HG03139 (cell line): Measurements from ENCODE around the gene MBD5.

Source experiments
- ATAC-seq: cut with Tn5 transposase; IDR thresholded peaks from one replicate; pipeline ENCODE4 v1.9.1; 2021; ENCODE audit not compliant: unreplicated experiment

Gene MBD5

GRCh38 chr2:148298196-148298595, 277.3 kb downstream of the MBD5 start:
- no peak for ATAC-seq

- ATAC-seq = no peak
Observed at GRCh38 chr2:148299616-148300015, 278.7 kb downstream of the MBD5 start.

GRCh38 chr2:148300544-148300943, 279.7 kb downstream of the MBD5 start:
- ATAC-seq = no peak

GRCh38 chr2:148301362-148301761, 280.5 kb downstream of the MBD5 start:
- no peak for ATAC-seq

GRCh38 chr2:148302526-148302925, 281.6 kb downstream of the MBD5 start:
- no peak for ATAC-seq

GRCh38 chr2:148303161-148303560, 282.3 kb downstream of the MBD5 start:
- ATAC-seq = no peak

GRCh38 chr2:148305476-148305875, 284.6 kb downstream of the MBD5 start:
- no peak for ATAC-seq

GRCh38 chr2:148306027-148306426, 285.1 kb downstream of the MBD5 start:
- no peak for ATAC-seq

- no peak for ATAC-seq
Observed at GRCh38 chr2:148317598-148317997, 296.7 kb downstream of the MBD5 start.

GRCh38 chr2:148338541-148338940, 317.6 kb downstream of the MBD5 start:
- no peak for ATAC-seq

GRCh38 chr2:148342086-148342485, 321.2 kb downstream of the MBD5 start:
- ATAC-seq = no peak

- ATAC-seq = no peak
Observed at GRCh38 chr2:148350199-148350598, 329.3 kb downstream of the MBD5 start.

GRCh38 chr2:148351437-148352143, 330.7 kb downstream of the MBD5 start:
- ATAC-seq = no peak

GRCh38 chr2:148358375-148358774, 337.5 kb downstream of the MBD5 start:
- no peak for ATAC-seq

GRCh38 chr2:148360662-148361061, 339.8 kb downstream of the MBD5 start:
- no peak for ATAC-seq

- no peak for ATAC-seq
Observed at GRCh38 chr2:148362144-148362796, 341.4 kb downstream of the MBD5 start.

- ATAC-seq = no peak
Observed at GRCh38 chr2:148375214-148375613, 354.3 kb downstream of the MBD5 start.

- no peak for ATAC-seq
Observed at GRCh38 chr2:148391324-148391723, 370.4 kb downstream of the MBD5 start.

- ATAC-seq = no peak
Observed at GRCh38 chr2:148402786-148403185, 381.9 kb downstream of the MBD5 start.

- ATAC-seq = no peak
Observed at GRCh38 chr2:148410899-148411298, 390.0 kb downstream of the MBD5 start.

- no peak for ATAC-seq
Observed at GRCh38 chr2:148416248-148416647, 395.4 kb downstream of the MBD5 start.

- no peak for ATAC-seq
Observed at GRCh38 chr2:148430101-148430500, 409.2 kb downstream of the MBD5 start.

GRCh38 chr2:148447877-148448276, 427.0 kb downstream of the MBD5 start:
- ATAC-seq = no peak
